OCI-LY3 (cell line): ENCODE results near the gene PAPOLG.

Source experiments
- H2AFZ ChIP-seq: fragments of 200-600, 300-600 bp; shearing (Covaris generic); 2 replicates; pipeline ENCODE4 v1.6.0; 2014; ENCODE audit warnings: antibody characterized with exemption, low read depth, low read length
- H3K27ac ChIP-seq: fragments of 200-600, 300-600 bp; sonication (generic); 2 replicates; pipeline ENCODE4 v1.5.1; 2014; ENCODE audit warnings: mild to moderate bottlenecking, low read length, moderate library complexity, mixed read lengths
- H3K27me3 ChIP-seq: fragments of 200-600, 300-600 bp; sonication (generic); 2 replicates; pipeline ENCODE4 v1.6.1; 2014; ENCODE audit warnings: low read depth, low read length, mixed read lengths
- H3K36me3 ChIP-seq: fragments of 200-600, 300-600 bp; sonication (generic); replicated peaks from 2 replicates; pipeline ENCODE3; 2014; ENCODE audit warnings: low read depth, low read length, mixed read lengths
- H3K4me1 ChIP-seq: fragments of 300-600, 200-600 bp; sonication (generic); 2 replicates; pipeline ENCODE4 v1.6.1; 2014; ENCODE audit warnings: low read length, mixed read lengths
- H3K4me2 ChIP-seq: fragments of 200-600, 300-600 bp; sonication (generic); 2 replicates; pipeline ENCODE4 v1.6.1; 2014; ENCODE audit warnings: low read length, mixed read lengths
- H3K4me3 ChIP-seq: fragments of 300-600, 200-600 bp; sonication (generic); 2 replicates; pipeline ENCODE4 v1.5.1; 2014; ENCODE audit warnings: antibody characterized with exemption, mild to moderate bottlenecking, low read length, moderate library complexity
- H3K79me2 ChIP-seq: fragments of 300-600, 200-600 bp; shearing (Covaris generic); 2 replicates; pipeline ENCODE4 v1.6.1; 2014; ENCODE audit warnings: mild to moderate bottlenecking, low read length, mixed read lengths
- H3K9ac ChIP-seq: fragments of 300-600, 200-600 bp; shearing (Covaris generic); 2 replicates; pipeline ENCODE4 v1.6.0; 2014; ENCODE audit warnings: mild to moderate bottlenecking, low read length, moderate library complexity
- H3K9me3 ChIP-seq: fragments of 200-600, 300-600 bp; shearing (Covaris generic); 2 replicates; pipeline ENCODE4 v1.6.1; 2014; ENCODE audit warnings: low read length, mixed read lengths; ENCODE audit not compliant: insufficient read depth
- H4K20me1 ChIP-seq: fragments of 200-600, 300-600 bp; sonication (generic); 2 replicates; pipeline ENCODE4 v1.6.1; 2016; ENCODE audit warnings: low read length, mixed read lengths; ENCODE audit not compliant: insufficient read depth
- CTCF ChIP-seq: fragments of 200-600, 300-600 bp; sonication (generic); IDR thresholded peaks from 2 replicates; pipeline ENCODE4 v1.5.1; 2014; ENCODE audit warnings: antibody characterized with exemption, low read length, low read depth
- EZH2phosphoT487 ChIP-seq: fragments of 200-600 bp; shearing (Covaris generic); IDR thresholded peaks from 2 replicates; pipeline ENCODE4 v1.6.1; 2018; ENCODE audit warnings: antibody characterized with exemption, mixed run types, low read depth

Gene PAPOLG

GRCh38 chr2:60780721-60781120, 24.7 kb downstream of the PAPOLG start:
- TF ChIP-seq EZH2phosphoT487 (no peak), CTCF (no peak)
- Histone ChIP-seq H3K27ac (0 out of 2 replicates have a peak overlapping the region, but pooled peaks have one; percentile 8), H3K79me2 (no peaks in the 10 kb centered on the region), H3K4me3 (no peak overlapping the region), H3K9me3 (no peaks in the 10 kb centered on the region), H4K20me1 (no peaks in the 10 kb centered on the region), H3K36me3 (peaks cover 13% of the 10 kb centered on the region), H3K4me2 (no peak overlapping the region), H3K4me1 (peaks cover 13% of the 10 kb centered on the region), H3K9ac (no peak overlapping the region), H2AFZ (no peak overlapping the region), H3K27me3 (no peaks in the 10 kb centered on the region)

GRCh38 chr2:60793169-60793568, 37.1 kb downstream of the PAPOLG start:
- no peaks in the 10 kb centered on the region for H3K79me2 ChIP-seq
- H2AFZ ChIP-seq = no peak overlapping the region
- no peak overlapping the region for H3K9ac ChIP-seq
- H3K27me3 ChIP-seq = no peaks in the 10 kb centered on the region
- TF ChIP-seq EZH2phosphoT487 (no peak), CTCF (no peak)
- no peaks in the 10 kb centered on the region for H3K9me3 ChIP-seq
- H3K4me1 ChIP-seq = peaks cover 19% of the 10 kb centered on the region
- no peak overlapping the region for H3K4me2 ChIP-seq
- no peak overlapping the region for H3K4me3 ChIP-seq
- H4K20me1 ChIP-seq = no peaks in the 10 kb centered on the region
- H3K36me3 ChIP-seq = peaks cover 32% of the 10 kb centered on the region
- no peak overlapping the region for H3K27ac ChIP-seq

GRCh38 chr2:60794271-60794863, 38.3 kb downstream of the PAPOLG start:
- Histone ChIP-seq H3K27me3 (no peaks in the 10 kb centered on the region), H3K36me3 (peaks cover 35% of the 10 kb centered on the region), H3K27ac (no peak overlapping the region)

More at GRCh38 chr2:60794271-60794863, 38.3 kb downstream of the PAPOLG start:
- Histone ChIP-seq H3K4me1 (peaks cover 19% of the 10 kb centered on the region), H3K4me2 (no peak overlapping the region), H3K79me2 (no peaks in the 10 kb centered on the region), H3K4me3 (no peak overlapping the region), H3K9me3 (no peaks in the 10 kb centered on the region), H3K9ac (no peak overlapping the region), H4K20me1 (no peaks in the 10 kb centered on the region), H2AFZ (no peak overlapping the region)
- TF ChIP-seq CTCF = peak; percentile 73
- no peak for TF ChIP-seq EZH2phosphoT487
